Measurements from ENCODE around the gene RXRA.
"Not testable (repeated sequence)": the region's sequence is repeated elsewhere in the genome, so short reads cannot be mapped to it uniquely, and the experiment has no call there.

RXRA gene

DNA sequence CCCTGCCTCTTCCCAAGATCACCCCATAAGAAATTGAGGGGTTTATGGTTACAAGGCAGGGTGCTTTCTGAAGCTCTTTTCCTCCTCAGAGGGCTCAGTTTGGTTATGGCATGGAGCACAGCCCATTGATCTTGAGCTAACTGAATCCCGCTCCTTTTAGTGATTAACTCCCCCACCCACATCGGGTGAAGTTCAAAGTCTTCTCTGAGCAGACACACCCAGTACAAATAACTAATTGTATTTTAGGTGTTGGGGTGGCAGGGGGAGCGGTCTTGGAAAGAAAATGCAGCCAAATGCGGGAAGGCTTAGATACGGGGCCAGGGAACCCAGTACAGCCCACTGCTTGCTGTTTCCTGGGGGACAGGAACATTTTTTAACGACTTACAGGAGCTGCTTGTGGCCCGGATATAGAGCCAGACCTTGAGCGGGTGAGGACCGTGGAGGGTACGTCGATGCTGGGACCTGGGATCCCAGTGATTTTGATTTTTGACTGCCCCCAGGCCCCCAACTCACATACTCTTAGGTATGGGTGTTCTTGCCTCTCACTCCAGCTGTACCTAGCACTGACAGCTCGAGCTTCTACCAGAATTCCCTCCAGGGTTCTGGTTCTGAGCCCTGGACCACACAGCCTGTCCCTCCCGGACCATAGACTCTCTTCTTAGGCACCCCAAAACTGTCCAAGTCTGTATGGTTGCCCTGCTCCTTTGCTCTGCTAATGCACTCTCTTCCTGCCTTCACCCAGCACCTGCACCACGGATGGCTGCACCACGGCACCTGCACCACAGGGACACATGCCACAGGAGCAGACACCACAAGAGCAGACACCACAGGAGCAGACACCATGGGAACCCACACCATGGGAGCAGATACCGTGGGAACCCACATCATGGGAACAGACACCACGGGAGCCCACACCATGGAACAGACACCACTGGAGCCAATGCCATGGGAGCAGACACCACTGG is 18.3 kb upstream of the RXRA start (continued):
- no peak for TF ChIP-seq ZNF175 (tag by site-specific recombination; IDR thresholded peaks at IDR 0.05)

DNA sequence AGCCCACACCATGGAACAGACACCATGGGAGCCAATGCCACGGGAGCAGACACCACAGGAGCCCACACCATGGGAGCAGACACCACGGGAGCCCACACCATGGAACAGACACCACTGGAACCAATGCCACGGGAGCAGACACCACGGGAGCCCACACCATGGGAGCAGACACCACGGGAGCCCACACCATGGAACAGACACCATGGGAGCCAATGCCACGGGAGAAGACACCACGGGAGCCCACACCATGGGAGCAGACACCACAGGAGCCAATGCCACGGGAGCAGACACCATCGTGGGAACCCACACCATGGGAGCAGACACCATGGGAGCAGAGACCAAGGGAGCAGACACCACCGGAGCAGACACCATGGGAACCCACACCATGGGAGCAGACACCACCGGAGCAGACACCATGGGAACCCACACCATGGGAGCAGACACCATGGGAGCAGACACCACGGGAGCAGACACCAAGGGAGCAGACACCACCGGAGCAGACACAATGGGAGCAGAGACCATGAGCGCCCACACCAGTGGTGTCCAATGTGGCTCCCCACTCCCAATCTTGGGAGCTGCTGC is 17.5 kb upstream of the RXRA start:
- H3K4me3 ChIP-seq (ENCODE audit: low read depth, low read length); CTCF ChIA-PET; H3K27ac ChIP-seq (ENCODE audit: extremely low read depth, low read depth, low read length); H3K4me1 ChIP-seq (ENCODE audit: control insufficient read depth, insufficient read depth, low read length); H3K9me3 ChIP-seq (ENCODE audit: control insufficient read depth, insufficient read depth, low read depth, low read length); POLR2A ChIA-PET; H3K36me3 ChIP-seq (ENCODE audit: control insufficient read depth in 2 of 2, insufficient read depth in 1 of 2, low read length in 2 of 2): not testable (repeated sequence)

DNA sequence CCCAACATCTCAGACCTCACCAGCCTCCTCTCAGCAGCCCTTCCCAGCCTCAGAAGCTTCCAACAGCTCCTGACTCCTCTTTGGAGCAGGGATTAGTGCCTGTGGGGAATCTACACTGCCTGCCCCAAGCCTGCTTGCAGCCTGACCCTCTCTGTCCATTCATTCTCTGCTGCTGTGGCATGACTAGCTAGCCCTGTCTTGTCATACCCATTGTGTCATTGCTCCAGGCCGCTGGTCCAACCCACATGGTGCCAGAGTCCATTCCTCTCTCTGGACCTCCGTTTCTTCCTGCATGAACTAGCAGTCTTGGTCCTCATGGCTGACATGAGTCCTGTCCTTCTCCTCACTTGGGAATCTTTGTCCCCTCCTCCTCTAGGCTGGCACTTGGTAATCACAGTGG is 12.8 kb upstream of the RXRA start:
- TF ChIP-seq, protein P1, sequence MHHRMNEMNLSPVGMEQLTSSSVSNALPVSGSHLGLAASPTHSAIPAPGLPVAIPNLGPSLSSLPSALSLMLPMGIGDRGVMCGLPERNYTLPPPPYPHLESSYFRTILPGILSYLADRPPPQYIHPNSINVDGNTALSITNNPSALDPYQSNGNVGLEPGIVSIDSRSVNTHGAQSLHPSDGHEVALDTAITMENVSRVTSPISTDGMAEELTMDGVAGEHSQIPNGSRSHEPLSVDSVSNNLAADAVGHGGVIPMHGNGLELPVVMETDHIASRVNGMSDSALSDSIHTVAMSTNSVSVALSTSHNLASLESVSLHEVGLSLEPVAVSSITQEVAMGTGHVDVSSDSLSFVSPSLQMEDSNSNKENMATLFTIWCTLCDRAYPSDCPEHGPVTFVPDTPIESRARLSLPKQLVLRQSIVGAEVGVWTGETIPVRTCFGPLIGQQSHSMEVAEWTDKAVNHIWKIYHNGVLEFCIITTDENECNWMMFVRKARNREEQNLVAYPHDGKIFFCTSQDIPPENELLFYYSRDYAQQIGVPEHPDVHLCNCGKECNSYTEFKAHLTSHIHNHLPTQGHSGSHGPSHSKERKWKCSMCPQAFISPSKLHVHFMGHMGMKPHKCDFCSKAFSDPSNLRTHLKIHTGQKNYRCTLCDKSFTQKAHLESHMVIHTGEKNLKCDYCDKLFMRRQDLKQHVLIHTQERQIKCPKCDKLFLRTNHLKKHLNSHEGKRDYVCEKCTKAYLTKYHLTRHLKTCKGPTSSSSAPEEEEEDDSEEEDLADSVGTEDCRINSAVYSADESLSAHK (tag by site-specific recombination; IDR thresholded peaks at IDR 0.05) = no peak
- TF ChIP-seq ZNF423 (tag by site-specific recombination; IDR thresholded peaks at IDR 0.05) (no peak), ZNF658 (tag by site-specific recombination; IDR thresholded peaks at IDR 0.05) (no peak), ZNF548 (tag by site-specific recombination; IDR thresholded peaks at IDR 0.05) (no peak), ZNF747 (tag by site-specific recombination; IDR thresholded peaks at IDR 0.05) (no peak)
- TF ChIP-seq, protein P2, sequence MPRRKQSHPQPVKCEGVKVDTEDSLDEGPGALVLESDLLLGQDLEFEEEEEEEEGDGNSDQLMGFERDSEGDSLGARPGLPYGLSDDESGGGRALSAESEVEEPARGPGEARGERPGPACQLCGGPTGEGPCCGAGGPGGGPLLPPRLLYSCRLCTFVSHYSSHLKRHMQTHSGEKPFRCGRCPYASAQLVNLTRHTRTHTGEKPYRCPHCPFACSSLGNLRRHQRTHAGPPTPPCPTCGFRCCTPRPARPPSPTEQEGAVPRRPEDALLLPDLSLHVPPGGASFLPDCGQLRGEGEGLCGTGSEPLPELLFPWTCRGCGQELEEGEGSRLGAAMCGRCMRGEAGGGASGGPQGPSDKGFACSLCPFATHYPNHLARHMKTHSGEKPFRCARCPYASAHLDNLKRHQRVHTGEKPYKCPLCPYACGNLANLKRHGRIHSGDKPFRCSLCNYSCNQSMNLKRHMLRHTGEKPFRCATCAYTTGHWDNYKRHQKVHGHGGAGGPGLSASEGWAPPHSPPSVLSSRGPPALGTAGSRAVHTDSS (tag by site-specific recombination; IDR thresholded peaks at IDR 0.05) = no peak
- CTCF ChIA-PET = interaction anchor here (0.7 kb wide), 1 partner anchor 105 kb away, joined by 3 read pairs; no protein-coding TSS in a partner anchor
- POLR2A ChIA-PET = no interaction called here
- Histone ChIP-seq H3K36me3 (ENCODE audit: control insufficient read depth in 2 of 2, insufficient read depth in 1 of 2, low read length in 2 of 2) (no peaks in the 10 kb centered on the region), H3K27ac (ENCODE audit: extremely low read depth, low read depth, low read length) (no peak overlapping the region), H3K4me1 (ENCODE audit: control insufficient read depth, insufficient read depth, low read length) (no peaks in the 10 kb centered on the region), H3K9me3 (ENCODE audit: control insufficient read depth, insufficient read depth, low read depth, low read length) (no peaks in the 10 kb centered on the region), H3K4me3 (ENCODE audit: low read depth, low read length) (no peak overlapping the region)

DNA sequence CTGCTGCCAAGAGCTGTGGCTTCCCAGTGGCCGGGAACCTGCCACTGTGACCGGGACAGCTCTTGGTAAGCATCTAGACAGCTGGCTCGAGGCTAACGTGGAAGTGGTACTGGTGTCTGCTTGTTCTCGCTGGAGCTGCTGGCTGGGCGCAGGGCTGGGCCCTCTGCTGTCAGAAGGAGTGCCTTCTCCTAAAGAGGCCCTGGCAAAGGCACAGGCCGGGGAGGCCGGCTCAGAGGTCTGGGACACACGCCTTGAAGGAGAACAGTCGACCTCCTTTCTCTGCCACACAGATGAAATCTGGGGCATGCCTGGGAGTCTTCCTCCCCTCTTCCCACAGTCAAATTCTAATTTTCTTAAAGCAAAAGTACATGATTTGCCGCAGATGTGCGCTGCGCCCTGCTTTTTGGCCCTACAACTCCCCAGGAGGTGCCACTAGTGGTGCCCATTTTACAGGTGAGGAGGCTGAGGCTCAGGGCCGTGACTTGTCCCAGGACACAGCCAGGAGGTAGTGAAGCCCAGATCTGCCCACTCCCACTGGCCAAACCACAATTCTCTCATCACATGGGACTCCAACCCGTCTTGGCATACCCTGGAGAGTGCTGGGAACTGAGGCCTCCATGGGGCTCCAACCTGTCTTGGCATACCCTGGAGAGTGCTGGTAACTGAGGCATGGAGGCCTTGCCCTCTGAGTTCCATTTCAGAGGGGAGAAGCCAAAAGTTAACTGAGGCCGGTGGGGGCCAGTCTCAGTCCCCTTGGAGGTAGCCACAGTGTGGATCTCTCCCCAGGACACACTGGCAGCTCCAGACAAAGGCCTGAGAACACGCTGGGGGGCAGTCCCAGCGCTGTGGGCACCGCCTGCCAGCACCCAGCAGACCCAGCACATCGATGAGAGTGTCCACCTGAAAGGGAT is 12.0 kb upstream of the RXRA start:
- H3K4me1 ChIP-seq (ENCODE audit: control insufficient read depth, insufficient read depth, low read length) = no peaks in the 10 kb centered on the region
- H3K27ac ChIP-seq (ENCODE audit: extremely low read depth, low read depth, low read length) = no peak overlapping the region
- CTCF ChIA-PET = no interaction called here
- POLR2A ChIA-PET = no interaction called here
- no peaks in the 10 kb centered on the region for H3K36me3 ChIP-seq (ENCODE audit: control insufficient read depth in 2 of 2, insufficient read depth in 1 of 2, low read length in 2 of 2)
- H3K9me3 ChIP-seq (ENCODE audit: control insufficient read depth, insufficient read depth, low read depth, low read length) = no peaks in the 10 kb centered on the region
- no peak overlapping the region for H3K4me3 ChIP-seq (ENCODE audit: low read depth, low read length)
- TF ChIP-seq, protein P3, sequence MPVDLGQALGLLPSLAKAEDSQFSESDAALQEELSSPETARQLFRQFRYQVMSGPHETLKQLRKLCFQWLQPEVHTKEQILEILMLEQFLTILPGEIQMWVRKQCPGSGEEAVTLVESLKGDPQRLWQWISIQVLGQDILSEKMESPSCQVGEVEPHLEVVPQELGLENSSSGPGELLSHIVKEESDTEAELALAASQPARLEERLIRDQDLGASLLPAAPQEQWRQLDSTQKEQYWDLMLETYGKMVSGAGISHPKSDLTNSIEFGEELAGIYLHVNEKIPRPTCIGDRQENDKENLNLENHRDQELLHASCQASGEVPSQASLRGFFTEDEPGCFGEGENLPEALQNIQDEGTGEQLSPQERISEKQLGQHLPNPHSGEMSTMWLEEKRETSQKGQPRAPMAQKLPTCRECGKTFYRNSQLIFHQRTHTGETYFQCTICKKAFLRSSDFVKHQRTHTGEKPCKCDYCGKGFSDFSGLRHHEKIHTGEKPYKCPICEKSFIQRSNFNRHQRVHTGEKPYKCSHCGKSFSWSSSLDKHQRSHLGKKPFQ (tag by site-specific recombination; IDR thresholded peaks at IDR 0.05) = no peak
- TF ChIP-seq, protein P4, sequence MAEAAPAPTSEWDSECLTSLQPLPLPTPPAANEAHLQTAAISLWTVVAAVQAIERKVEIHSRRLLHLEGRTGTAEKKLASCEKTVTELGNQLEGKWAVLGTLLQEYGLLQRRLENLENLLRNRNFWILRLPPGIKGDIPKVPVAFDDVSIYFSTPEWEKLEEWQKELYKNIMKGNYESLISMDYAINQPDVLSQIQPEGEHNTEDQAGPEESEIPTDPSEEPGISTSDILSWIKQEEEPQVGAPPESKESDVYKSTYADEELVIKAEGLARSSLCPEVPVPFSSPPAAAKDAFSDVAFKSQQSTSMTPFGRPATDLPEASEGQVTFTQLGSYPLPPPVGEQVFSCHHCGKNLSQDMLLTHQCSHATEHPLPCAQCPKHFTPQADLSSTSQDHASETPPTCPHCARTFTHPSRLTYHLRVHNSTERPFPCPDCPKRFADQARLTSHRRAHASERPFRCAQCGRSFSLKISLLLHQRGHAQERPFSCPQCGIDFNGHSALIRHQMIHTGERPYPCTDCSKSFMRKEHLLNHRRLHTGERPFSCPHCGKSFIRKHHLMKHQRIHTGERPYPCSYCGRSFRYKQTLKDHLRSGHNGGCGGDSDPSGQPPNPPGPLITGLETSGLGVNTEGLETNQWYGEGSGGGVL (tag by site-specific recombination; IDR thresholded peaks at IDR 0.05) = no peak
- TF ChIP-seq ZNF19 (tag by site-specific recombination; IDR thresholded peaks at IDR 0.05; ENCODE audit: low read depth) (no peak), ZNF521 (tag by site-specific recombination; IDR thresholded peaks at IDR 0.05) (no peak), ZNF202 (tag by site-specific recombination; IDR thresholded peaks at IDR 0.05; ENCODE audit: borderline replicate concordance) (no peak), ZNF174 (tag by site-specific recombination; IDR thresholded peaks at IDR 0.05) (no peak), ZFP41 (tag by site-specific recombination; IDR thresholded peaks at IDR 0.05; ENCODE audit: borderline replicate concordance) (no peak), ZNF426 (tag by site-specific recombination; IDR thresholded peaks at IDR 0.05) (no peak), ZXDB (tag by site-specific recombination; IDR thresholded peaks at IDR 0.05) (no peak)
- TF ChIP-seq, protein P5, sequence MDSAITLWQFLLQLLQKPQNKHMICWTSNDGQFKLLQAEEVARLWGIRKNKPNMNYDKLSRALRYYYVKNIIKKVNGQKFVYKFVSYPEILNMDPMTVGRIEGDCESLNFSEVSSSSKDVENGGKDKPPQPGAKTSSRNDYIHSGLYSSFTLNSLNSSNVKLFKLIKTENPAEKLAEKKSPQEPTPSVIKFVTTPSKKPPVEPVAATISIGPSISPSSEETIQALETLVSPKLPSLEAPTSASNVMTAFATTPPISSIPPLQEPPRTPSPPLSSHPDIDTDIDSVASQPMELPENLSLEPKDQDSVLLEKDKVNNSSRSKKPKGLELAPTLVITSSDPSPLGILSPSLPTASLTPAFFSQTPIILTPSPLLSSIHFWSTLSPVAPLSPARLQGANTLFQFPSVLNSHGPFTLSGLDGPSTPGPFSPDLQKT (IDR thresholded peaks at IDR 0.05; ENCODE audit: borderline replicate concordance, low read depth, low read length) = no peak

All from HEK293 (cell line).